Lower lobe of right lung (tissue), 2 donors: ENCODE results near the gene CDHR3. TPM values are rescaled to one million over a fixed set of nuclear protein-coding genes. Genes with fewer than 3 reads are reported as not detected.
A peak's percentile ranks its signal among the peaks of the same experiment; 100 is the strongest.
"Not testable (repeated sequence)": the region's sequence is repeated elsewhere in the genome, so short reads cannot be mapped to it uniquely, and the experiment has no call there.

ENCODE experiments used
- ATAC-seq, 2 donors: fragments of 200-7000 bp; cut with Tn5 transposase; one replicate each; pipeline ENCODE4 v1.9.1; 2020 to 2022; ENCODE audit warnings: mild to moderate bottlenecking in 2 of 2, moderate library complexity in 2 of 2
- DNase-seq: peaks from one replicate; pipeline ENCODE4 v3.0.0-alpha.2; 2020
- H3K27ac ChIP-seq: fragments of 200-600 bp; one replicate; pipeline ENCODE4 v1.8.0; 2022
- H3K27me3 ChIP-seq: fragments of 200-600 bp; one replicate; pipeline ENCODE4 v1.8.0; 2022; ENCODE audit warnings: low read depth
- H3K36me3 ChIP-seq: fragments of 200-600 bp; one replicate; pipeline ENCODE4 v1.8.0; 2022; ENCODE audit warnings: mild to moderate bottlenecking
- H3K4me1 ChIP-seq: fragments of 200-600 bp; one replicate; pipeline ENCODE4 v1.8.0; 2022
- H3K4me3 ChIP-seq: fragments of 200-600 bp; one replicate; pipeline ENCODE4 v1.8.0; 2022; ENCODE audit warnings: mild to moderate bottlenecking
- H3K9me3 ChIP-seq: fragments of 200-600 bp; one replicate; pipeline ENCODE4 v1.8.0; 2022
- intact Hi-C: fragments of 100-400 bp; cut with DNase I; formaldehyde crosslinking; loops from one replicate; pipeline ENCODE4 v1.11.0; 2022
- total RNA-seq: library from RNA; stranded (reverse); fragmentation: NEBNext Ultra II Directional; extraction: Animal tissue kit (Norgen Biotek cat#: 25700); gene quantifications from one replicate; pipeline ENCODE4 v1.2.1, GENCODE V29; 2021
- TF ChIP-seq, protein P1 (sequence below): fragments of 200-600 bp; IDR thresholded peaks from one replicate; pipeline ENCODE4 v1.8.0; 2022; ENCODE audit warnings: antibody characterized with exemption, mild to moderate bottlenecking
- donor health status: DM: no; HTN: yes; CAD: no; lungs with severe emphysema.

The CDHR3 gene
- total RNA-seq, 1 donor from 2014 or later: 28.7 TPM

- Histone ChIP-seq H3K27ac (no peak overlapping the region), H3K27me3 (no peaks in the 10 kb centered on the region), H3K4me1 (peaks cover 9% of the 10 kb centered on the region), H3K4me3 (no peak overlapping the region), H3K9me3 (no peaks in the 10 kb centered on the region), H3K36me3 (no peaks in the 10 kb centered on the region)
- TF ChIP-seq, protein P1, sequence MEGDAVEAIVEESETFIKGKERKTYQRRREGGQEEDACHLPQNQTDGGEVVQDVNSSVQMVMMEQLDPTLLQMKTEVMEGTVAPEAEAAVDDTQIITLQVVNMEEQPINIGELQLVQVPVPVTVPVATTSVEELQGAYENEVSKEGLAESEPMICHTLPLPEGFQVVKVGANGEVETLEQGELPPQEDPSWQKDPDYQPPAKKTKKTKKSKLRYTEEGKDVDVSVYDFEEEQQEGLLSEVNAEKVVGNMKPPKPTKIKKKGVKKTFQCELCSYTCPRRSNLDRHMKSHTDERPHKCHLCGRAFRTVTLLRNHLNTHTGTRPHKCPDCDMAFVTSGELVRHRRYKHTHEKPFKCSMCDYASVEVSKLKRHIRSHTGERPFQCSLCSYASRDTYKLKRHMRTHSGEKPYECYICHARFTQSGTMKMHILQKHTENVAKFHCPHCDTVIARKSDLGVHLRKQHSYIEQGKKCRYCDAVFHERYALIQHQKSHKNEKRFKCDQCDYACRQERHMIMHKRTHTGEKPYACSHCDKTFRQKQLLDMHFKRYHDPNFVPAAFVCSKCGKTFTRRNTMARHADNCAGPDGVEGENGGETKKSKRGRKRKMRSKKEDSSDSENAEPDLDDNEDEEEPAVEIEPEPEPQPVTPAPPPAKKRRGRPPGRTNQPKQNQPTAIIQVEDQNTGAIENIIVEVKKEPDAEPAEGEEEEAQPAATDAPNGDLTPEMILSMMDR: no peak
- DNase-seq (no peak), ATAC-seq (no peak)
- intact Hi-C loops: no loop called here
These were observed 38.1 kb downstream of the CDHR3 start for GRCh38 chr7:106001196-106001595.

GRCh38 chr7:106001886-106002285 lies 38.8 kb downstream of the CDHR3 start:
- no peaks in the 10 kb centered on the region for H3K27me3 ChIP-seq
- no peaks in the 10 kb centered on the region for H3K36me3 ChIP-seq
- no peaks in the 10 kb centered on the region for H3K9me3 ChIP-seq
- H3K4me3 ChIP-seq: no peak overlapping the region
- H3K27ac ChIP-seq: no peak overlapping the region
- intact Hi-C loops: no loop called here
- H3K4me1 ChIP-seq: peaks cover 9% of the 10 kb centered on the region
- TF ChIP-seq, protein P1: no peak
- ATAC-seq: no peak
- DNase-seq: no peak

GRCh38 chr7:106003525-106004064 lies 40.5 kb downstream of the CDHR3 start:
- intact Hi-C loops: no loop called here
- H3K27ac ChIP-seq: no peak overlapping the region
- no peaks in the 10 kb centered on the region for H3K36me3 ChIP-seq
- TF ChIP-seq, protein P1: no peak
- no peaks in the 10 kb centered on the region for H3K4me1 ChIP-seq
- DNase-seq (no peak), ATAC-seq (no peak)
- no peaks in the 10 kb centered on the region for H3K9me3 ChIP-seq
- H3K4me3 ChIP-seq: no peak overlapping the region
- H3K27me3 ChIP-seq: no peaks in the 10 kb centered on the region

DNA sequence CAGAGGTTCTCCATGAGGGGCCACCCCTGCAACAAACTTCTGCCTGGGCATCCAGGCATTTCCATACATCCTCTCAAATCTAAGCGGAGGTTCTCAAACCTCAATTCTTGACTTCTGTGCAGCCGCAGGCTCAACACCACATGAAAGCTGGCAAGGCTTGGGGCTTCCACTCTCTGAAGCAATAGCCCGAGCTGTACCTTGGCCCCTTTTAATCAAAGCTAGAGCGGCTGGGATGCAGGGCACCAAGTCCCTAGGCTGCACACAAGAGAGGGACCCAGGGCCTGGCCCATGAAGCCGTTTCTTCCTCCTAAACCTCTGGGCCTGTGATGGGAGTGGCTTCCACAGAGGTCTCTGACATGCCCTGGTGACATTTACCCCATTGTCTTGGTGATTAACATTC lies 43.8 kb downstream of the CDHR3 start:
- Histone ChIP-seq H3K36me3 (no peaks in the 10 kb centered on the region), H3K9me3 (no peaks in the 10 kb centered on the region), H3K27ac (no peak overlapping the region), H3K27me3 (no peaks in the 10 kb centered on the region), H3K4me1 (peaks cover 16% of the 10 kb centered on the region), H3K4me3 (no peak overlapping the region)
- no peak for DNase-seq
- no peak for ATAC-seq
- intact Hi-C loops: no loop called here
- TF ChIP-seq, protein P1: no peak

GRCh38 chr7:106007796-106008195 lies 44.7 kb downstream of the CDHR3 start:
- DNase-seq, ATAC-seq, intact Hi-C loops: not testable (repeated sequence)

DNA sequence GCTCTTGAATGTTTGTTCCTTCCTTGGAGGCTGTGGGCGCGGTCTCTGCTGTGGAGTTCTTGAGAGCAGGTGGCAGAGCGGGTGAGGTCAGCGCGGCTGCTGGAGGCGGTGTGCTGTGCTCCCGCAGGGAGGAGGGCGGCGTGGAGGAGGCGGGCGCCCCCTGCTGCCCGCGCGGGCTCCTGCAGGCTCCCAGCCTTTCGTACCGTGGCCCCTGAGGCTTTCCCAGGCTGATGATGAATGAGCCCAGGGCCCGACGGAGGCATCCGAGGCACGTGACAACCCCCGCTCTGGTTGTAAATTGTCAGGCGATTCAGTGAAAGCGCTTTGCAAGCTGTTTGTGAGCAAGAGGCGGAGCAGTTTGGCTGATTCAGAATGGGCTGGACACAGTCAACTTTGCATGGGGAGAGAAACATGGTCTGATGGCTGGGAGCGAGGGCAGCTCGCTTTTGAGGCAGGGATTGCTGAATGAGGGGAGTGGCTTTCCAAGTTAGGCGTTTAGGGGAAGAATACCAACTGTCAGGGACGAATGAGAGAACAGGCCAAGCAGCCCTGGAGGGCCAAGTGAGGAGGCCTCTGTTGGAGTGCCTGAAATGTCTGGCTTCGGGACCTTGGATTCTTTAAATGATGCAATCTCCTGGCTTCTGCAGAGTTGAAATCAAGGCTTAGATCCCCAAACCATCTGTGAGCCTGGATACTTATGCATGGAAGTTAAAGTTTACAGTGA lies 46.6 kb downstream of the CDHR3 start:
- H3K9me3 ChIP-seq: no peaks in the 10 kb centered on the region
- ATAC-seq (peak; percentile 98 to 99), DNase-seq (peak; percentile 95)
- H3K4me1 ChIP-seq: peaks cover 16% of the 10 kb centered on the region
- H3K4me3 ChIP-seq: no peak overlapping the region
- H3K36me3 ChIP-seq: no peaks in the 10 kb centered on the region
- no peaks in the 10 kb centered on the region for H3K27me3 ChIP-seq
- intact Hi-C loops: no loop called here
- H3K27ac ChIP-seq: no peak overlapping the region
- TF ChIP-seq, protein P1: peak; percentile 99

More at GRCh38 chr7:106007796-106008195, 44.7 kb downstream of the CDHR3 start:
- H3K36me3 ChIP-seq, H3K9me3 ChIP-seq, H3K4me3 ChIP-seq, H3K27me3 ChIP-seq, H3K27ac ChIP-seq: not testable (repeated sequence)
- H3K4me1 ChIP-seq: peaks cover 16% of the 10 kb centered on the region
